Tibial artery (tissue), 4 donors: ENCODE data around the gene TTC28.

Experiments used
- DNase-seq, 2 donors: peaks; one replicate each; pipeline ENCODE4 v3.0.0-alpha.2; 2019
- H3K27ac ChIP-seq, 2 donors: fragments of 200-600 bp; sonication (generic) in 1 of 2; 1 replicate in 1 of 2; 2 replicates in 1 of 2; pipeline ENCODE4 v1.5.1; 2018 to 2019; ENCODE audit warnings: mild to moderate bottlenecking in 1 of 2
- H3K27me3 ChIP-seq, 2 donors: fragments of 200-600 bp; sonication (generic) in 1 of 2; one replicate each; pipeline versions ENCODE4 v1.5.1 to v1.6.0; 2016 to 2019
- H3K36me3 ChIP-seq, 3 donors: fragments of 200-600 bp; sonication (generic) in 2 of 3; one replicate each; pipeline ENCODE4 v1.5.1; 2016 to 2019; ENCODE audit warnings: mild to moderate bottlenecking in 2 of 3
- H3K4me1 ChIP-seq, 4 donors: fragments of 200-600 bp; sonication (generic) in 2 of 4; 1 replicate in 3 of 4; 2 replicates in 1 of 4; pipeline ENCODE4 v1.5.1; 2016 to 2019
- H3K4me3 ChIP-seq, 2 donors: fragments of 200-600 bp; sonication (generic) in 1 of 2; 1 replicate in 1 of 2; 2 replicates in 1 of 2; pipeline ENCODE4 v1.5.1; 2018 to 2019; ENCODE audit warnings: mild to moderate bottlenecking in 2 of 2
- H3K9me3 ChIP-seq, 3 donors: fragments of 200-600 bp; sonication (generic) in 1 of 3; one replicate each; pipeline ENCODE4 v1.5.1; 2016 to 2019
- intact Hi-C: fragments of 100-400 bp; cut with DNase I; formaldehyde crosslinking; loops from one replicate; pipeline ENCODE4 v1.15.0; 2023; ENCODE audit warnings: low total_unique reads
- TF ChIP-seq, protein P1 (sequence below), 2 experiments: fragments of 200-600 bp in 1 of 2; fragments of 450-650 bp in 1 of 2; IDR thresholded peaks; one replicate each; pipeline ENCODE4 v1.5.1; 2017 to 2019; ENCODE audit warnings: antibody characterized with exemption in 2 of 2, mild to moderate bottlenecking in 1 of 2, moderate library complexity in 1 of 2

Gene TTC28

GRCh38 chr22:28260619-28261018 is 419.0 kb downstream of the TTC28 start:
- peaks cover 0 to 10% (median 0%) of the 10 kb centered on the region in 4 donors for H3K4me1 ChIP-seq
- no peak for DNase-seq
- H3K36me3 ChIP-seq, result no peaks in the 10 kb centered on the region
- no peak overlapping the region for H3K27ac ChIP-seq
- H3K27me3 ChIP-seq, result no peaks in the 10 kb centered on the region
- no peaks in the 10 kb centered on the region for H3K9me3 ChIP-seq
- no peak overlapping the region for H3K4me3 ChIP-seq
- intact Hi-C loops, result no loop called here
- TF ChIP-seq, protein P1, sequence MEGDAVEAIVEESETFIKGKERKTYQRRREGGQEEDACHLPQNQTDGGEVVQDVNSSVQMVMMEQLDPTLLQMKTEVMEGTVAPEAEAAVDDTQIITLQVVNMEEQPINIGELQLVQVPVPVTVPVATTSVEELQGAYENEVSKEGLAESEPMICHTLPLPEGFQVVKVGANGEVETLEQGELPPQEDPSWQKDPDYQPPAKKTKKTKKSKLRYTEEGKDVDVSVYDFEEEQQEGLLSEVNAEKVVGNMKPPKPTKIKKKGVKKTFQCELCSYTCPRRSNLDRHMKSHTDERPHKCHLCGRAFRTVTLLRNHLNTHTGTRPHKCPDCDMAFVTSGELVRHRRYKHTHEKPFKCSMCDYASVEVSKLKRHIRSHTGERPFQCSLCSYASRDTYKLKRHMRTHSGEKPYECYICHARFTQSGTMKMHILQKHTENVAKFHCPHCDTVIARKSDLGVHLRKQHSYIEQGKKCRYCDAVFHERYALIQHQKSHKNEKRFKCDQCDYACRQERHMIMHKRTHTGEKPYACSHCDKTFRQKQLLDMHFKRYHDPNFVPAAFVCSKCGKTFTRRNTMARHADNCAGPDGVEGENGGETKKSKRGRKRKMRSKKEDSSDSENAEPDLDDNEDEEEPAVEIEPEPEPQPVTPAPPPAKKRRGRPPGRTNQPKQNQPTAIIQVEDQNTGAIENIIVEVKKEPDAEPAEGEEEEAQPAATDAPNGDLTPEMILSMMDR (IDR thresholded peaks at IDR 0.05), result no peak

GRCh38 chr22:28259774-28260312 is 419.8 kb downstream of the TTC28 start:
- Histone ChIP-seq H3K4me3 (no peak overlapping the region), H3K9me3 (no peaks in the 10 kb centered on the region), H3K27ac (no peak overlapping the region), H3K27me3 (no peaks in the 10 kb centered on the region), H3K36me3 (no peaks in the 10 kb centered on the region), H3K4me1 (peaks cover 0 to 10% (median 0%) of the 10 kb centered on the region in 4 donors)
- TF ChIP-seq, protein P1 (IDR thresholded peaks at IDR 0.05), result no peak
- DNase-seq, result no peak
- intact Hi-C loops, result no loop called here

GRCh38 chr22:28254396-28254795 is 425.2 kb downstream of the TTC28 start:
- no peaks in the 10 kb centered on the region for H3K36me3 ChIP-seq
- DNase-seq, result no peak
- no peaks in the 10 kb centered on the region for H3K9me3 ChIP-seq
- no peak overlapping the region for H3K27ac ChIP-seq
- H3K4me1 ChIP-seq, result peaks cover 0 to 3% (median under 1%) of the 10 kb centered on the region in 4 donors
- H3K4me3 ChIP-seq, result no peak overlapping the region
- intact Hi-C loops, result no loop called here
- TF ChIP-seq, protein P1 (IDR thresholded peaks at IDR 0.05), result no peak
- no peaks in the 10 kb centered on the region for H3K27me3 ChIP-seq

- peaks cover 0 to 3% (median 0%) of the 10 kb centered on the region in 4 donors for H3K4me1 ChIP-seq
- TF ChIP-seq, protein P1 (IDR thresholded peaks at IDR 0.05), result no peak
- intact Hi-C loops, result no loop called here
- no peaks in the 10 kb centered on the region for H3K27me3 ChIP-seq
- H3K4me3 ChIP-seq, result no peak overlapping the region
- no peak overlapping the region for H3K27ac ChIP-seq
- H3K36me3 ChIP-seq, result no peaks in the 10 kb centered on the region
- DNase-seq, result no peak
- H3K9me3 ChIP-seq, result no peaks in the 10 kb centered on the region
Measured at GRCh38 chr22:28252539-28252938, 427.1 kb downstream of the TTC28 start.

- Histone ChIP-seq H3K4me3 (no peak overlapping the region), H3K9me3 (no peaks in the 10 kb centered on the region), H3K36me3 (no peaks in the 10 kb centered on the region), H3K4me1 (peaks cover 0 to 3% (median 0%) of the 10 kb centered on the region in 4 donors), H3K27ac (no peak overlapping the region), H3K27me3 (no peaks in the 10 kb centered on the region)
- no peak for DNase-seq
- TF ChIP-seq, protein P1 (IDR thresholded peaks at IDR 0.05), result no peak
- intact Hi-C loops, result no loop called here
Measured at GRCh38 chr22:28250036-28250695, 429.5 kb downstream of the TTC28 start.
